Sigmoid colon (tissue), 7 donors: ENCODE results near the gene FRMD1. TPM values are rescaled to one million over a fixed set of nuclear protein-coding genes. Genes with fewer than 3 reads are reported as not detected.

Source experiments
- DNase-seq: peaks from one replicate; pipeline ENCODE4 v3.0.0-alpha.2; 2019
- H3K27ac ChIP-seq, 4 donors: fragments of 200-600 bp; sonication (generic); one replicate each; pipeline ENCODE4 v1.5.1; 2016 to 2019; ENCODE audit warnings: mild to moderate bottlenecking in 1 of 4
- H3K27me3 ChIP-seq, 3 donors: fragments of 200-600 bp; sonication (generic); one replicate each; pipeline ENCODE4 v1.5.1; 2019; ENCODE audit warnings: mild to moderate bottlenecking in 1 of 3
- H3K36me3 ChIP-seq, 4 donors: fragments of 200-600 bp; sonication (generic); one replicate each; pipeline ENCODE4 v1.5.1; 2016 to 2019
- H3K4me1 ChIP-seq, 4 donors: fragments of 200-600 bp; sonication (generic); one replicate each; pipeline ENCODE4 v1.5.1; 2017 to 2019
- H3K4me3 ChIP-seq, 4 donors: fragments of 200-600 bp; sonication (generic); one replicate each; pipeline ENCODE4 v1.5.1; 2017 to 2019; ENCODE audit warnings: mild to moderate bottlenecking in 2 of 4, moderate library complexity in 1 of 4
- H3K9me3 ChIP-seq, 4 donors: fragments of 200-600 bp in 3 of 4; sonication (generic) in 3 of 4; one replicate each; pipeline versions ENCODE4 v1.5.1 to v1.6.1; 2013 to 2019
- CTCF ChIP-seq, 4 experiments: fragments of 450-650 bp in 3 of 4; fragments of 200-600 bp in 1 of 4; IDR thresholded peaks; one replicate each; pipeline ENCODE4 v1.5.1; 2016 to 2019; ENCODE audit warnings: antibody characterized with exemption in 4 of 4, mild to moderate bottlenecking in 3 of 4, moderate library complexity in 2 of 4
- EP300 ChIP-seq, 4 donors: sonication (generic); formaldehyde crosslinking; IDR thresholded peaks; one replicate each; pipeline ENCODE4 v1.6.1; 2017; ENCODE audit warnings: antibody characterized with exemption in 4 of 4
- POLR2A ChIP-seq, 2 donors: fragments of 450-650 bp; IDR thresholded peaks; one replicate each; pipeline ENCODE4 v1.6.1; 2016; ENCODE audit warnings: antibody characterized with exemption in 2 of 2, mild to moderate bottlenecking in 2 of 2, moderate library complexity in 2 of 2
- POLR2AphosphoS5 ChIP-seq, 4 donors: sonication (generic); formaldehyde crosslinking; IDR thresholded peaks; one replicate each; pipeline ENCODE4 v1.6.1; 2017; ENCODE audit warnings: antibody characterized with exemption in 4 of 4
- WGBS, 2 donors: extraction: QIAGEN DNeasy Blood & Tissue Kit; methylation state at CpG; one replicate each; pipeline ENCODE4 v1.1.7; 2013; 5-methylcytosine and 5-hydroxymethylcytosine counted together
- intact Hi-C: fragments of 100-400 bp; cut with DNase I; formaldehyde crosslinking; loops from one replicate; pipeline ENCODE4 v1.15.1; 2023
- polyA plus RNA-seq, 3 donors: library from polyadenylated mRNA; stranded (reverse); fragments of 200-250 nt; gene quantifications; one replicate each; pipeline ENCODE4 v1.2.3, GENCODE V29; 2013
- total RNA-seq, 4 donors: library from RNA; depleted of rRNA; stranded (reverse); fragments of >200 nt; gene quantifications; one replicate each; pipeline ENCODE4 v1.1.0, GENCODE V29; 2016
- donor health status: healthy with polysubstance abuse.
- donor health status: Bipolar disorder and iron deficiency.
- donor health status: healthy.

Gene FRMD1
- total and polyA plus RNA-seq, 7 donors = 0.36 to 12.0 (median 4.2) TPM; not detected in 2

- 89 to 92% methylated on average over 15 of the region's 15 CpGs for WGBS, 2 donors
- peak; percentile 60 for DNase-seq
- Histone ChIP-seq H3K27me3 (no peaks in the 10 kb centered on the region), H3K9me3 (peaks cover 0 to 4% (median 2%) of the 10 kb centered on the region in 4 donors), H3K4me1 (peaks cover 0 to 7% (median 0%) of the 10 kb centered on the region in 4 donors), H3K4me3 (no peak overlapping the region), H3K36me3 (no peaks in the 10 kb centered on the region), H3K27ac (no peak overlapping the region)
- no peak for TF ChIP-seq EP300 (IDR thresholded peaks at IDR 0.05)
- no peak for TF ChIP-seq POLR2A (IDR thresholded peaks at IDR 0.05)
- TF ChIP-seq POLR2AphosphoS5 (IDR thresholded peaks at IDR 0.05) = no peak
- TF ChIP-seq CTCF (IDR thresholded peaks at IDR 0.05) = no peak
- intact Hi-C loops = no loop called here
Measured at GRCh38 chr6:168041928-168042327, 37.1 kb downstream of the FRMD1 start.

GRCh38 chr6:168040856-168041496 is 38.0 kb downstream of the FRMD1 start:
- H3K9me3 ChIP-seq = peaks cover 0 to 4% (median 2%) of the 10 kb centered on the region in 4 donors
- intact Hi-C loops = no loop called here

GRCh38 chr6:168039849-168040248 is 39.2 kb downstream of the FRMD1 start:
- no peaks in the 10 kb centered on the region for H3K27me3 ChIP-seq
- H3K27ac ChIP-seq = no peak overlapping the region
- peaks cover 0 to 4% (median 2%) of the 10 kb centered on the region in 4 donors for H3K9me3 ChIP-seq
- H3K36me3 ChIP-seq = no peaks in the 10 kb centered on the region
- no peak overlapping the region for H3K4me3 ChIP-seq
- DNase-seq = peak; percentile 44
- TF ChIP-seq EP300 (IDR thresholded peaks at IDR 0.05) = no peak
- TF ChIP-seq POLR2A (IDR thresholded peaks at IDR 0.05) = no peak
- TF ChIP-seq CTCF (IDR thresholded peaks at IDR 0.05) = no peak
- no peak for TF ChIP-seq POLR2AphosphoS5 (IDR thresholded peaks at IDR 0.05)
- peaks cover 0 to 9% (median 2%) of the 10 kb centered on the region in 4 donors for H3K4me1 ChIP-seq
- 79 to 89% methylated on average over 13 of the region's 13 CpGs for WGBS, 2 donors
- intact Hi-C loops = no loop called here

More at GRCh38 chr6:168040856-168041496, 38.0 kb downstream of the FRMD1 start:
- H3K4me3 ChIP-seq = no peak overlapping the region
- H3K36me3 ChIP-seq = no peaks in the 10 kb centered on the region
- WGBS, 2 donors = 93% methylated on average over 15 of the region's 15 CpGs
- no peak overlapping the region for H3K27ac ChIP-seq
- TF ChIP-seq POLR2A (IDR thresholded peaks at IDR 0.05) = no peak
- TF ChIP-seq EP300 (IDR thresholded peaks at IDR 0.05) = no peak
- H3K4me1 ChIP-seq = peaks cover 0 to 4% (median 1%) of the 10 kb centered on the region in 4 donors
- no peaks in the 10 kb centered on the region for H3K27me3 ChIP-seq
- peak; percentile 17 for DNase-seq

GRCh38 chr6:168039301-168039700 is 39.7 kb downstream of the FRMD1 start:
- WGBS, 2 donors = 66 to 94% methylated on average over 4 of the region's 4 CpGs
- Histone ChIP-seq H3K4me1 (peaks cover 0 to 9% (median 2%) of the 10 kb centered on the region in 4 donors), H3K9me3 (peaks cover 0 to 4% (median 2%) of the 10 kb centered on the region in 4 donors), H3K27me3 (no peaks in the 10 kb centered on the region), H3K27ac (no peak overlapping the region), H3K36me3 (no peaks in the 10 kb centered on the region), H3K4me3 (no peak overlapping the region)
- peak; percentile 38 for DNase-seq
- no peak for TF ChIP-seq EP300 (IDR thresholded peaks at IDR 0.05)
- no peak for TF ChIP-seq CTCF (IDR thresholded peaks at IDR 0.05)
- TF ChIP-seq POLR2AphosphoS5 (IDR thresholded peaks at IDR 0.05) = no peak
- TF ChIP-seq POLR2A (IDR thresholded peaks at IDR 0.05) = no peak
- intact Hi-C loops = no loop called here

- no peak for DNase-seq
- H3K36me3 ChIP-seq = no peaks in the 10 kb centered on the region
- H3K9me3 ChIP-seq = peaks cover 0 to 4% (median 2%) of the 10 kb centered on the region in 4 donors
- 90 to 95% methylated on average over 13 of the region's 13 CpGs for WGBS, 2 donors
- TF ChIP-seq POLR2A (IDR thresholded peaks at IDR 0.05) = no peak
- TF ChIP-seq CTCF (IDR thresholded peaks at IDR 0.05) = no peak
- TF ChIP-seq EP300 (IDR thresholded peaks at IDR 0.05) = no peak
- intact Hi-C loops = no loop called here
- no peaks in the 10 kb centered on the region for H3K27me3 ChIP-seq
- H3K4me1 ChIP-seq = peaks cover 0 to 9% (median 2%) of the 10 kb centered on the region in 4 donors
- H3K27ac ChIP-seq = no peak overlapping the region
- no peak overlapping the region for H3K4me3 ChIP-seq
Measured at GRCh38 chr6:168038576-168039140, 40.4 kb downstream of the FRMD1 start.
